GM18499 (cell line): Measurements from ENCODE around the gene MAMDC2.

Experiments
- ATAC-seq: cut with Tn5 transposase; IDR thresholded peaks from one replicate; pipeline ENCODE4 v1.9.1; 2021; ENCODE audit warnings: moderate number of reproducible peaks; ENCODE audit not compliant: insufficient read depth, unreplicated experiment

Gene MAMDC2

DNA sequence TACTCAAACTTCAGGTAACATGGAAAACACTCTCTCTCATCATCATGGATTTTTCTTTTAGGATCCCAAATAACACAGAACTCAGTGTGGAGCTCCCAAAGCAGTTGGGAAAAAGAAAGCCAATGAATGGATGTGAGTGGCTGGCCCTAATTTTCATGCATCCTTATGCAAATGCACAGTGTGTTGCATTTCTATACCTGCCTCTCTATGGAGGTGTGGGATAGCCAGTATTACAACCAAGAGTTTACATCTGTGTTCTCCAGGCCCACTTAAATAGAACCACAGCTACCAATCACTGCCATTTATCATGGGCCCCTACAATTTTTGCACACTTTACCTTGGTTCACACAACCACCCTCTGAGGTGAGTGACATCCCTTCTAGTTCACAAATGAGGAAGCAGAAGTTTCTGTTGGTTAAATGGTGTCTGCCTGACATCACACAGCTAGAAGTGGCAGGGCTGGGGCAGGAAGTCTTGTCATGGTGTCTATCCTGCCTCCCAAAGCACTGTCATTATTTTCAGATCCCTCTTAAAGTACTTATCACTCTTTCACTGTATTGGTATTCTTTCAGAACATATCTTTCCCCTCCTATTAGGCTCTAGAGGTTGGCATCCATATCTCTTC, 17.3 kb downstream of the MAMDC2 start:
- ATAC-seq: peak; percentile 98

DNA sequence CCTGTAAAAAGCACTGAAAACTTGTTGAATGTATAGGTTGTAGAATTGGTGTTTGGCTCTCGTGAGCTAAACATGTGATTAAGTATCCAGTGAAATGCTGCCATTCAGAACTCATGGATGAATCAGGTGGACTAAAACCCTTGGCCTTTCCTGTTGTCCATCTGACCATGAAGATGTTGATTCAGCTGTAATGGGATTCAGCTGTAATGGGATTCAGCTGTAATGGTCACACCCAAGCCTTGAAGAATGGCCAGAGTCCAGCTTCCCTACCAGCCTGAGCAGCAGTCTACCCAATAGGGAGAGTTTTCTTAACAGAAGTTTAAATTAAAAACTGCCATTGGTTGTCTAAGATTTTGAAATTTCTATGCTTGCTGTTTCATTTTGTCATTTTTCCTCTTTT, 18.1 kb downstream of the MAMDC2 start:
- no peak for ATAC-seq

- ATAC-seq: no peak
Observed at GRCh38 chr9:70064496-70064895, 20.8 kb downstream of the MAMDC2 start.

GRCh38 chr9:70065572-70065971, 21.9 kb downstream of the MAMDC2 start:
- ATAC-seq: no peak

DNA sequence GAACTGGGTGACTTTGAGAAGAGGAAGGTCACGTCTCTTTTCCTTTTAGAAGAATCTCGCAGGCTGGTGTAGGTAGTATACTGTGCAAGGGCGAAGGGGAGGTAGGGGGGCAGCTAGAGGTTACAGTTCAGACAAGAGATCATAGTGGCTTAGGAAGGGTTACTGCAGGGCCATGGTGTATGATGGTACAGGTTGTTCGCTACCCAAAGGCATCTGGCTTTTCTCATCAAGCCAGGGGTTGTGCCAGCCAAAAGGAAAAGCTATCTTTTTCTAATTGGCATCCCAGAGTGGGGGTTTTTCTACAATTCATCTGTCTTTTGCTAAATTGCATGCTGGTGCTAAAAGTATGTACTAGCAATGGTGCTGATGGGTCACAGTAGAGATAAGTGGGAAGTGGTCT, 22.8 kb downstream of the MAMDC2 start:
- no peak for ATAC-seq

GRCh38 chr9:70066874-70067273, 23.2 kb downstream of the MAMDC2 start:
- no peak for ATAC-seq

- no peak for ATAC-seq
Observed at GRCh38 chr9:70069704-70070103, 26.1 kb downstream of the MAMDC2 start.

DNA sequence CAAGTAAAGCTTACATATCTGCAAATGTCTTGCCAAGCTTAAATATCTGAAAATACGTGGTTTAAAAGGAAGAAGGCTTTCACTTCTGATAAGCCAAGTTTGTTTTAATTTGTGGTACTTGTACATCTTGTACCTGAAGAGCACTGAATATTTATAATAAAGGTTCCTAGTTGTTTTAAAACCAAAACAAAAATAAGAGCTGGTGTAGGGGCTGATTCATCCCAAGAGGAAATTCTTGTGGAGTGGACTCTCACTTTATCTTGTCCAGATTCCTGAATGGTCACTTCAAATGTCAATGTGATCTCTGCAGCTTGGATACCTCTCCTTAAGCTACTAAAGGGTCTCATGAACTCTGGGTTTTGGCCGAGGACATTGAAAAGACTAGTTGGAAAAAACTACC, 29.5 kb downstream of the MAMDC2 start:
- no peak for ATAC-seq

DNA sequence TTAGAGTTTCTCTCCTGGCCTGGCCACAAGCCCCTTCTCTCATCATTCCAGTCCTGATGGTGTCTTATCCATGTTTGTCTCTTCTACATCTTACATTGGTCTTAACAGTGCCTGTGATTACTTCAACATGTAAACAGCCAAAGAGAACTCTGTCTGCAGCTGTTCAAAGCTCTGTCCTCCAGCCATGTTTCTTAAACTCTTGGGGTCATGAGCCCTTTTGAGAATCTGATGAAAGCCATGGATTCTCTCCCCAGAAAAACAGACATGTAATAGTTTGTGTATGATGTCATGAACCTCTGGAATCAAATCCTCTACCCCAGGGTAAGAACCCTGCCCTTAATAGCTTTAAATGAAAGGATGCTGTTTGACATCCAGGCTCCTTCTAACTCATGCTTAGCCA, 30.1 kb downstream of the MAMDC2 start:
- ATAC-seq: no peak

DNA sequence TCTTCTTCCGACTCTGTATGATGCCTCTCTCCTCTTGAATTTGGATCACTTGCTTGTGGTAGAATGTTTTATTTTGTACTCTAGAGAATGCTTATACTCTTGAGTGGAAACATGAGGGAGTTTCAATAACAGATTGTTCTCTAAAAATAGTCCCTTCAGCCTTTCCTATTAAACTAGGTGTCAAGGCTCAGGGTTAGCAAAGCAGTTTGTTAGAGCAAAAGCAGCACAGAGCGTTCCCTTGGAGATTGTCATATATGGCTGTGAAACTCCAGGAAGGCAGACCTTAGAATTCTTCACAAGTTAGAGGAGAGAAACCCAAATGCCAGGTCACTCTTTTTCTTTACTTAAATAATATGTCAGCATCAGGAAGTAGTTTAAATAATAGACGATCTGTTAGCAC, 33.0 kb downstream of the MAMDC2 start:
- no peak for ATAC-seq

DNA sequence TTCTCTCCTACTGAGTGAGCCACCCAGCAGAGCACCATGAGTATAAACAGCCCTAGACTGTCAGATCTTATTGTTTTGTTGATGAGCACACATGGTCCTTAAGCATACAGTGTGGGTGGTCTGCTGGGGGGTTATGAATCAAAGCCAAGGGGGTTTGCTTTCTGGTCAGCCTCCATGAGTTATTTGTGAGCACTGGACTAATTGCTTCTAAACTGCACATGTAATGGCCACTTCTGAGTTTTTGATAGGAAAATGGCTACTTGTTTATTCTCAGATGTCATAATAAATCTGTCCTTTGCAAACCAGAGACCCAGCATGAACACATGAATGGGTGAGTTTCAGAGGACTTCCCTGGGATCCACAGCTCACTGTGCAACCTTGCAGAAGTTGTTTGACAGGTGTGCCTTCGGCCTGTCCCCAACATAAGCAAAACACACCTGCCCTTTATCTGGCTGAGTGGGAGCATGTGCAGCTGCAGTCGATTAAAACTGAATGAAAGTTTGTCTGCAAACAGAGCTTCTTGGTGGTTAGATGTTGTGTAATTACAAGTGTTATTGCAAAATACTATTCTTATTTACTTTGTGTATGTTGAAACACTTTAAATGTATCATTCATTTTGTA, 35.9 kb downstream of the MAMDC2 start:
- no peak for ATAC-seq

GRCh38 chr9:70080481-70081119, 37.0 kb downstream of the MAMDC2 start:
- no peak for ATAC-seq

DNA sequence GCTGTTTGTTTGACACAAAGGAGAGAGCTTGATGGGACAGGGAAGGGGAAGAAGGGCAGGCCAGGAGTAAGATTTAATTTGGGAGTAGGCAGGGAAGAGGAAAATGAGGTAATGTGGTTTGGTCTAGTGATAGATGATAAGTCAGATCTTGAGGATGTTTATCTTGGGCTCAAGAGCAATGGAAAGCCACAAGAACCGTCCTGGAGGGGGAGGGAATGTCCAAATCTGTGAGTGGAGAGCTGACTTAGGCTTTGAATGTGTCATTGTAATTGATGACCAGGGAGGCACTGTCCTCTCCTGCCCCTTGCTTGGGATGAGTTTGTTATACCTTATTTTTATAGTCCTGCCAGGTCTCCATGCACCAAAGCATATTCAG, 37.5 kb downstream of the MAMDC2 start:
- ATAC-seq: no peak

DNA sequence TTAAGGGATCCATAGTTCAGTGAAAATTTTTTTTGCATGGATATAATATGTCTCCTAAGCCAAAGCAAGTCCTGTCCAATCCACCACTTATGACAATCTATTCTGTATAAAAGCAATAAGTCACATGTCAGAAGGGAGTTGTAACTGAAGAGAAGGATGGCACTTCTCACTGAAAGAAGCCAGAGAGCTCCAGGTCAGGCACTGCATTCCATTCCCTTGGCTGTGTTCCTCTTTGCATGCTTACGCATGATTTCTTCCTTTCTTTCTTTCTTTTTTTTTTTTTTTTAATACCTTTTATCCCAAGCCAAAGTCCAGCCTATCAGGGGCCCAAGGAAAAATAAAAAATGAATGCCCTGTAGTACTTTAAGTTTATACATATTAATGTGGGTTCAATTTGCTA, 39.8 kb downstream of the MAMDC2 start:
- ATAC-seq: no peak

- no peak for ATAC-seq
Observed at GRCh38 chr9:70085241-70085640, 41.6 kb downstream of the MAMDC2 start.

GRCh38 chr9:70091103-70091502, 47.5 kb downstream of the MAMDC2 start:
- ATAC-seq: no peak

DNA sequence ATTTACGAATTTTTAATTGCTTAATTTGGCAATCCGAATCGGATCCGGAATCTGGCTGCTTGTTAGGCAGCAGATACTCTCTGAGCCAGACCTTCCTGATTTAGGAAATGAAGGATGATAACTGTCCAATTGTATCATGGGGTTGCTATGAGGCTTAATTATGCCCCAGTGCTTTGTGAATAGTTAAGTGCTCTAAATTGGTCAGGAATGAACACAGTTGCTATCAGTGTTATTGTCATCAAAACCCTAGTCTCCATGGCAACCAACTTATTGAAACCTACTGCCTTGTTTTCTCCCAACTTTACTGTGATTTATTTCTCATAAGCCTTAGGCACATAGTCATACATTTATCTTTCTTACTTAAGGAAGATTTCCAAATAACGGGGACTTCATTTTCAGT, 47.9 kb downstream of the MAMDC2 start:
- no peak for ATAC-seq

GRCh38 chr9:70092190-70092589, 48.5 kb downstream of the MAMDC2 start:
- ATAC-seq: no peak

DNA sequence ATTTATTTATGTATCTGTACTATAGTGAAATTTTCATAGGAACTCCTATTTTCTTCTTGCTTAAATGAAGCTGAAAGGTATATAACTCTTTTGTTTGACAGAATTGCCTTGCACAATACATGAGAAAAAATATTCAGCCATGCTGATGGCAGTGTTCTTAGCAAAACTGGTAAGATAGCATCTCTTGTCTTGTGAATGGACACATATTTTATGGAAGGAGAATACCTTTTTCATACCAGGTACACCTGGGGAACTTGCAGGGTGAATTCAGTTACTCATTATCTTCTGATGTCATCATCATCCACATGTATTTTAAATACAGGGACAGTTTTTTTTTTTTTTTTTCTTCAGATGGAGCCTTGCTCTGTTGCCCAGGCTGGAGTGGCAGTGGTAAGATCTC, 49.4 kb downstream of the MAMDC2 start:
- no peak for ATAC-seq

- no peak for ATAC-seq
Observed at GRCh38 chr9:70093944-70094343, 50.3 kb downstream of the MAMDC2 start.

DNA sequence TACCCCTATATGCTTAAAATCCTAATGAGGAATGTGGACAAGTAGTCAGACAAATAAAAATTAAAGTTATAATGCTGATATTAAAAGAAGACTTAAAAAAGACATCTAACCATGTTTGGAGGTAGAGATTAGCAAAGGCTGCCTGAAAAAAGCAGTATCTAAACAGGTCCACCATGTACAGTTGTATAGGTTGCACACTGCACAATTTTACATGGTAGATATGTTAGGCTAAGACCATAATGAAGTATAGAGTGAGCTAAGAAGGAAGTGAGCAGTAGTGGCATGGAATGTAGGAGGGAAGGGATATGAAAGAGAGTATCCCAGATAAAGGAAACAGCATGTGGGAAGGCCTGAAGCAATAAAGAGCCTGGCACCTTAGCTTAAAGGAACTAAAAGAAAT, 51.1 kb downstream of the MAMDC2 start:
- ATAC-seq: no peak

DNA sequence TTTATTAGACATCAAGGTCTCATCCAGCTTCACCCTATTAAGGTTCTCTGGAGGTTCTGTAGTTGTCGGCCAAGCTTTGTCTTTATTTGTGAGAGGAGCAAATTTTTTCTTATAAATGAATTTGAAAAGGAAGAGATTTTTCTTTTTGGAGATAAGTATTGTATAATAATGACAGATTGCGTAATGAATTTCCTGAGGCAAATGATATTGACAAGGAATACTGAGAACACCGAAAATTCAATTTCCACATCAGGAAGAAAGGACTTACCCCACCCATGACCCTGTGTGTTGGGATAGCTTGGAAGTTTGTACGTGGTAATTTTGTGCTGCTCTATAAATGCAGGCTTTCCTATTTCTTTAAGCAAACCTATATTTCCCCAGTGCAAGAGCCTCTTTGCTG, 53.5 kb downstream of the MAMDC2 start:
- ATAC-seq: no peak
